Measurements from ENCODE around the gene MEGF9.

MEGF9 gene

DNA sequence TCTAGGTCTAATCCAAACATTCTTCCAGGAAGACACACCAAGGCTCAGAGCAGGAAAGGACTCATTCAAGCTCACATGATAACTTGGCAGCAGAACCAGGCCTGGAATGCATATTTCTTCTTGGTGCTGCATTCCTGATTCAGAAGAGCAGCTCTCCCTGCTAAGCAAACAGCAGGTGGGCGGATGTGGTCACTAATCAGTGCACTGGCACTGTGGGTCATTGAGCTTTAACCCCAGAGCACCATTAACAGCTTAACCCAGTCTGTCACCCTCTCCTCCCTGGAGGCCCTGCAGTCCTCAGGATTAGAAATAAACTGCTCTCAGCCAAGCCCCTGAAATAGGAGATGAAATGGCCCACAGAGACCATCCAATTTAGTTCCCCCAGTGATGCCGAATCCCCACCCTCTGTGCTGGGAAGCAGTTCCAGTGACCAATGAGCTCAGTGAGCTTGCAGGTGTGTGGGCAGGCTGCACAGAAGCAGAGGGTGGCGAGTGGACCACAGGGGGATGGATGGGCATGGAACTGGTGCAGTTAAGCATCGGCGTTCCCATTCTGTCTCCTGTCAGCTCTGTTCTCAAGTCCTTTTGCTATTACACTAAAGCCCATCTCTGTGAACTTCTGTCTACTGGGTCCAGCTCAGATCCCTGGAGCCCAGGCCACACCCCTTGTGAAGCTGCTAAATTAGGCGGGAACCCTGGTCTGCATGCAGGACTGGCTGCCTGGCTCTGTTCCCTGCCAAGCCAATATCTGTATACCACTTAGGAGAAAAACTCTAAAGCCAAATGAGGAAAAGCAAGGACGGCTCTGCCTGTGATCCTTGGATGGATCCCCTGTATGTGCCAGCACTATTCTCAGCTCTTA is 16.6 kb upstream of the MEGF9 start:
- DNase-seq = peak; percentile 47

DNA sequence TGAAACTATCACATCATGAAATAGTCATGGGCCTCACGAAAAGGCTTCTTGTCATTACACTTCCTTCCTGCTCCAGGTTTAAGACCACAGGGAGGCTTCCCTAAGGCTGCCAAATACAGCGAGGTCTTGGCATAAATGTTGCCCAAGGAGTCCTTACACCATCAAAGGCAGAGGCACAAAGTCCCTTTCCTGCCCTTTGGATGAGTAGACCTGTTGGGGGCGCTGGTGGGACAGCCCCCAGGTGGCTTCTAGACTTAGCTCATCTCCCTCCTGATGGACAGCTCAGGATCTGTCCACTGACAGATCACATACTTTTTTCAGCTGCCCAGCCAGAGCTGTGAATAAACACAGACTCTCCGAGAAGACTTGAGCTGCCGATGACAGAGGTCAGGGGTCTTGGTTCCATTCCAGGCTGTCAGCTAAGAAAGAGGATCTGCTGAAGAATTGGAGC is 15.5 kb upstream of the MEGF9 start:
- DNase-seq = peak; percentile 57

DNA sequence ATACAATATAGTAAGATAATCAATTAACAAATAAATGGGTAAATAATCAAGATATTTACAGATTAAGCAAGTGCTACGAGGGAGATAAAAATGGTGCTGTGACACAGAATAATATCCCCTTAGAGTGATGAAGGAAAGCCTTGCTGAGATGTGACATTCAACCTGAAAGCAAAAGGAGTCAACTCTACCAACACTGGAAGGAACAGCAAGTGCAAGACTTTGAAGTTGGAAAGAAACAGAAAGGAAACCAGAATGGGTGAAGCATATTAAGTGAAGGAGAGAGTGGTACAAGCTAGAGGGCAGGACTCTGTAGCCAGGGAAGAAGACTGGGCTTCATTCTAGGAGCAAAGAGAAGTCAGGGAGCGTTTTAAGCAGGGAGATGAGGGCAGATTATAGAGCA is 12.2 kb upstream of the MEGF9 start:
- no peak for DNase-seq

DNA sequence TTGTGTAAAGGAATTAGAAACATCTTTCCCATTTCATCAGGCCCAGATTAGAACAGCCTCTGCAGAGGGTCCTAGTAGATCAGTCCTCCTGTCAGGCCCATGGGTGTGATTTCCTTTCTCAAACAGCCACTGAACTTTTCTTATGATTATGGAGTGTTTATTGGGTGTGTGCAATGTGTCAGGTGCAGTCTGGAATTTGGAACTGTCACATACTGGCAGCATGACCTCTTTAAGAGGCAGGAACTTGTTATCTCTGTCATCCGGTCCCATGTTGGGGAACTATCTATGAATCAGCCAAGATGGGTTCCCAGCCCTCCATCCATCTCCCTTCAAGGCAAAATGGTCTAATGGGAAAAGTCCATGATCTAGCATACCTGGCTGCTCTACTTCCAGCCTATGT is 11.6 kb upstream of the MEGF9 start:
- no peak for DNase-seq

DNA sequence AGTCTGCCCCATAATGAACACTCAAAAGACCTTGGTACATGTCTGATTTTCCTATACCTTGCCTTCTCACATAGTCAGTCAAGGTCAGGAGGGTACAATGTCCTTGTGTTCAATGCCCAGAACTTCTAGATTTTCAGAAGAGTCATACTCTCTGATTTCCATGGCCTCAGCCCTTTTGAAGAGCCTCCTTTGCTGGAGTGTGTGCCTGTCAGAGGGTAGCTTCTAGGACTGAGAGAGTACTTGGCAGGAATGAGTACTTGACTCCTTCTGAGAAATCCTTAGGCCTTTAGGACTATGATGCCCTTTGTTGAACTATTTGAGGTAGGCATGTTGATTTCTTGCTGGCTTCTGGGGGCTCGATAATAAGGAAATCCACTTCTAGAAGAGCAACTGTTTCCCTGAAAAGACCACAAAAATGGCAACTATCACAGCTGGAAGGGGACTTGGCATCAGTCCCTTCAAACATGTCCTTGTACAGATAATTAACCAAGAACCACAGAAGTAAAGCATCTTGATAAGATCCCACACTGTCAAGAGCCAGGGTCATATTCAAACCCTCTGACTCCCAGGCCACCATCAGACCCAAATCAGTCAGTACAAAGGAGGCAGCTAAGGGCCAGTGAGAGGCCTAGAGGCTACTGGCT is 10.6 kb upstream of the MEGF9 start:
- no peak for DNase-seq

DNA sequence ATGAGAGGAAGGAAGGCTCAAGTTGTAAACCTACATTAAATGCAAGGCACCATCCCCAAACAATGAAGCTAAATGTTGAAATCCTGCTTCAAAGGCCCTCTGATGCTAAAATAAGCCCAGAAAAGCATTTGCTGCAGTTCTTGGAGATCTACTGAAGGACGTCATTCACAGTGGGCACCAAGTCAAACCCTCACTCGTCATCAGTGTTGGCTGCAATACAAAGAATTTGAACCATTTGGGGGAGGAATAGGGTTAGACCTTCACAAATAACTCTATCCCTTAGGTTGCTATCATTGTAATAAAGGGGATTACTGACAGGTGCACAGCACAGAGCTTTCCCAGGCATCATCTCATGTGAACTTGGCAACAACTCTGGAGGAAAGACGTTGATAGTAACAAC is 9.3 kb upstream of the MEGF9 start:
- no peak for DNase-seq

DNA sequence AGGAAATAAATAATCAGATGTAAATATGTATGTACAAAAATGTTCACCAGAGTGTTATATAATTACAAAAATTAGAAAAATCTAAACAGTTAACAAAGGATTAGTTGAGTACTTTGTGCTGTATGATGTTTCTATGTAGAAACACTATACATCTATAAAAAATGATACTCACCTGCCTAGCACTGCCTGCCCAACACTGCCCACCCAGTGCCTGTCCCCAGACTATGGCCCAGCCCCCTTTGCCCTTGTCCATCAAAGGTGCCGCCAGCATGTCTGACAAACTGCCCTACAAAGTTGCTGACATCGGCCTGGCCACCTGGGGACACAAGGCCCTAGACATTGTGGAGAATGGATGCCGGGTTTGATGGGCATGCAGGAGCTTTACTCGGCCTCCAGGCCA is 6.1 kb upstream of the MEGF9 start:
- no peak for DNase-seq

DNA sequence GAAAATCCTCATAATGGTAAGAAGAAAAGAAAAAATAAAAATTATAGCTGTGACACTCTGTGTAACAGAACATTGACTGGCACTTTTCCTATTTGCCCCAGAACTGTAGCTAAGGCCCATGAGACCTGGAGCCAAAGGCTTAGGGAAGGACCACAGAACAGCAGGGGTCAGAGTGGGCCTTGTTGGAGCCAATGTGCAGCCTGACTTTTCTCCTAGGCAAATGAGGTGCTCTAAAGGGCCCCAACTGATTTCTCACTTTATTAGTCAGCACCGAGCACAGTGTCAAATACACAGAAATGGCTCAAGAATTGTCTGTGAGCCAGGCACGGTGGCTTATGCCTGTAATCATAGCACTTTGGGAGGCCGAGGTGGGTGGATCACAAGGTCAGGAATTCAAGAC is 4.0 kb upstream of the MEGF9 start:
- DNase-seq = no peak

DNA sequence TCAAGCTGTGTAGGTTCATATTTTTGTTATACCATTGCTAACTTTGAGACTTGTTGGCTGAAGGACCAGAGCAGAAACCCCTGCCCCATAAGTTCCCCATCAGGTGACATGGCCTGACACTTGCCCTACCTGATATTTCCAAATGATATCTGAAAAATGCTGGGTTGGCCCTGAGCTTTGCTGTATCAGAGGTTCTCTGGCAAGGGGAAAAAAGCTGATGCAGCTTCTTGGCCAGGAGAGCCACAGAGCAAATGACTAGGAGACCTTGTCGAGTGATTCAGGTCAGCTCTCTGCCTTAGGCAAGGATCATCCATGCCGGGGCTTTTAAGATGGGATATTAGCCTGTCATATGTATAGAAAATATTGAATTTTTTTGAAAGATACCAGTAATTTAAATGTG is 2.9 kb upstream of the MEGF9 start:
- no peak for DNase-seq

DNA sequence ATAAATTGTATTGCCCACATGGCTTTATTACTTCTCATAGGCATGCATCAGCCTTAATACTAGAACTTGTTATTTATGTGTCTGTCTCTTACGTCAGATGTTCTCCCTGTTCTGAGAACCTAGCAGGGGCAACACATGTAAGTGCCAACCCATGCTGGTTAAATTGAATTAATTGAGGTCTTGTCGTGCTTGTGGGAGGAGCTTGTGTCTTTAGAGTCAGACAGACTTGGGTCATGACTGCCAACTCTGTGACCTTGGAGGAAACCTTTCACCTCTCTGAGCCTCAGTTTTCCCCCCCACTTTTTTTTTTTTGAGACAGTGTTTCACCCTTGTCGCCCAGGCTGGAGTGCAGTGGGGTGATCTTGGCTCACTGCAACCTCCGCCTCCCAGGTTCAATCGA is 2.2 kb upstream of the MEGF9 start:
- DNase-seq = no peak

DNA sequence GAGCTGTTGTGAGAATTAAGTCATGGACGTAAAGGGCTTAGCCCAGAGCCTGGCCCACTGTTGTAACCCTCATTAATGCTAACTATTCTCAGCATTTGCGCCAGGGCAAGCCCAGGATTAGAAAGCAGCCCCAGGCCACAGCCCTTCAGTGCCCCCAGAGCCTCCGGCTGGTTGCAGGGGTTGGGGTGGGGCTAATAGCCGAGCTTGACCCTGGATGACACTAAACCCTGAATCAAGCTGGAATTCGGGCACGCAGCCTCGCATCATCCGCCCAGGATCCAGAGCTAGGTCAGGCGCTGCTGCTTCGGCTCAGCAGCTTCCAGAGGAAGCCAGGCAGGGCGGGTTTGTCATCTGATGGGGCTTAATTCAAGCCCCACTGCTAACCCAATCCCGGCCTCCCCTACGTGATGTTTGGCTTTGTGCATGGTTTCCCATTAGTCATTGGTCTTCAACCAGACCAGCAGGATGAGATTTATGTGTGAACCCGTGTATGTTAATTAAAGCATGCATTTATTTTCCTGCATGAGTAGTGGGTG is 1.2 kb upstream of the MEGF9 start:
- DNase-seq = no peak

DNA sequence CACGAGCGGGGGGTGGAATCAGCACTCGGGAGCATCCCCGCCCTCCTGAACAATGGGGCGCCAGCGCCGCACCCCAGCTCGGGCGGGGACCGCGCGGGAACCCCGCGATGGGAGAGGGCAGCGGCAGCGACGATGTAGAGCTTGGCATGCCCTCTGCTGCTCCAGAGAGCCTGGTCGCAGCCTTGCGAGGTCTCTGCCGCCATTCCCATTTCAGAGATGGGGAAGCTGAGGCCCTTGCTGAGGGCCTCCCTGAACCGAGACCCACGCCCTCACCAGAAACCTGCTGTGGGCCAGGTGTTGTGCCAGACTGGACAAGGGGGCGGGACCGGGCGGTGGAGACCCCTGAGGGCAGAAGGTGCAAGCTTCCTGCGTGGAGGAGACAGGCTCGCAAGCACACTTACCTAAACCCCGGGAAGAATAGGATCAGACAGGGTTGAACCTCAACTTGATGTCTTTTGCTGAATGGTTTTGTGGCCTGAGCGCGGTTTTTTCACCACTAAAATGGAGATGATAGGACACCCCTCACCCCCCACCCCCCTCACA is 647 bp upstream of the MEGF9 start:
- no peak for DNase-seq

DNA sequence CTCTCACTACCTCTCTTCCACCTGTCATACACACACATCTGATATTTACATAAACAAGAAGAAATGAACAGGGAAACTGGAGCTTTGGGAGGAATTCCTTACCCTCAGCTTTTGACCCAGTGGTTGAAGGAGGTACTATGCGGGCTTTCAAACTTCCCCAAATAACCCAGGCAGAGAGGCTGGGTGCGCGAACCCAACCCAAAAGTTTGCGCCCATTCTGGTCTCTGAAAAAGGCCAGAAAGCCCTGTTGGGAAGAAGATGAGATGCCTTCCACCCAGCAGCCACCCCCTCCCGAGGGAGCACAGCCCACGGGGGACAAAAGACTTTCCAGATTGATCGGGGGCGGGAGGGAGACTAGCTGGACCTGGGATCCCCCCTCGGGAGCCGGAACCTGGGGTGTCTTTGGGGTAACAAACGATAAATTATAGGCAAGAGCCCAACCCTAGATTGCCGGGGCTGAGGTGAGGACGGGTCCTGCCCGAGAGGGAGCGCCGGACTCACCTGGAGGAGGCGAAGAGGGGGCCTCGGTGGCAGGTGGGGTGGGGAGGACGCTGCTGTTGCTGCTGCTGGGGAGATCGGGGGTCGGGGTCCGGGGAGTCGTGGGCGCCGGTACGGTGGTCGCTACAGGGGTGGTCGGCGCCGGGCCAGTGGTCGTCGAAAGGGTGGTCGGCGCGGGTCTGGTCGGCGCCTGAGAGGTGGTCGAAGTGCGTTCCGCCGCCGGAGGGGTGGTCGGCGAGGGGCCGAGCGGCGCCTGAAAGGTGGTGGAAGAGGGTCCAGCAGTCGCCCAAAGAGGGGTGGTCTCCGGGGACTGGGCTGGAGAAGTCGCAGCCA is 798 bp downstream of the MEGF9 start:
- DNase-seq = peak; percentile 62

DNA sequence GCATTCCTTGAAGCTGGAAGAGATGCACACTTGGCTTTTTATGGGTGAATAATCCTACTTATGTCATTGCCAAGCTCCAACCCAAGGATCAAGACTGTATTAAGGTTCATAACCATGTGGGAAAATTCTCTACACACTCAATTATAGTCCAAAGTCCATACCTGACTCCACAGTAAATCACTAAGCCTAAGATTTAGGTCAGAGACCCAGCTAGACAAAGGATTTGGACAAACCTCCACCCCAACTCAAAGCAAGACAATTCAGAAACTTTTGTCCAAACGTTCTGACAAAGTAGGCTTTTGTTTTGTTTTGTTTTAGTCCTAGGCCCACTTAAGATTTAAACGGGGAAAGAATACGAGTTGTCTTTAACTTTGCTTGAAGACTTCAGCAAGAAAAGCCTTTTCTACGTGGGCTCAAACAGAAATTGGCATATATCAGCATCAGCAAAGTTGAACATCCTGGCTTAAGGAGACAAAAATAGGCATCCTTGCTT is 1.7 kb downstream of the MEGF9 start:
- no peak for DNase-seq

DNA sequence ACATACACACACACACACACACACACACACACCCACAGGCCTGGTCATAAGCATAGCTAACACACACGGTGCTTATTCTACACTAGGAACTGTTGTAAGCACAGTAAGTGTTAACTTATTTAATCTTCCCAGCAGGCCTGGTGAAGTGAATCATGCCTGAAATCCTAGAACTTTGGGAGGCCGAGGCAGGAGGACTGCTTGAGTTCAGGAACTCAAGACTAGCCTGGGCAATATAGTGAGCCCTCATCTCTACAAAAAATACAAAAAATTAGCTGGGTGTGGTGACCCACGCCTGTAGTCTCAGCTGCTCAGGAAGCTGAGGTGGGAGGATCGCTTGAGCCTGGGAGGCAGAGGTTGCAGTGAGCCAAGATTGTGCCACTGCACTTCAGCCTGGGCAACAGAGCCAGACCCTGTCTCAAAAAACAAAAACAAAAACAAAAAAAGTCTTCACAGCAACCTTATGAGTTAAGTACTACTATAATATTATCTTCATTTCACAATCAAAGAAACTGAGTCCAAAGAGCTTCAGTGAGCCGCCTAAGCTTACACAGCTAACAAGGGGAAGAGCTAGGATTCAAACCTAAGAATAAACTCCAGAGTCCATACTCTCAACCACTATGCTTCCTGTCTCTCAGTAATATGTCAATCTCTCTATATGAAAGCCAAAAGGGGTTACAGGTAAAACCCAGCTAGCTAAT is 2.3 kb downstream of the MEGF9 start:
- DNase-seq = peak; percentile 27

DNA sequence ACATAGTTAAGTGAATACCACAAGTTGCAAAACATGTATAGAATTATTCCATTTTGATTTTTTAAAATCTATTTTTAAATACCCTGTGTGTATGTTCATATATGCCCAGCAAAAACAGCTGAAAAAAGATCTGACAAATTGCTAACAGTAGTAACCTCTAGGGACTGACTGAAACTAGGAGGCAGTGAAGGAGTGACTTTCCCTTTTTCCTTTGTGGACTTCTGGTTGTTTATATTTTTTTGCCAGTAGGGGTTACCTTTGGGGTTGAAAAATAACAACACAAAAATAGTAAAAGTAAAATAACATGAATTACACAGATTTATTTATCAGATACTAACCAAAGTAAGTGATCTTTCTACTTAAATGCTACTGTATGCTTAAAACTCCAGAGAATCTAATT is 2.9 kb downstream of the MEGF9 start:
- DNase-seq = peak; percentile 30

DNA sequence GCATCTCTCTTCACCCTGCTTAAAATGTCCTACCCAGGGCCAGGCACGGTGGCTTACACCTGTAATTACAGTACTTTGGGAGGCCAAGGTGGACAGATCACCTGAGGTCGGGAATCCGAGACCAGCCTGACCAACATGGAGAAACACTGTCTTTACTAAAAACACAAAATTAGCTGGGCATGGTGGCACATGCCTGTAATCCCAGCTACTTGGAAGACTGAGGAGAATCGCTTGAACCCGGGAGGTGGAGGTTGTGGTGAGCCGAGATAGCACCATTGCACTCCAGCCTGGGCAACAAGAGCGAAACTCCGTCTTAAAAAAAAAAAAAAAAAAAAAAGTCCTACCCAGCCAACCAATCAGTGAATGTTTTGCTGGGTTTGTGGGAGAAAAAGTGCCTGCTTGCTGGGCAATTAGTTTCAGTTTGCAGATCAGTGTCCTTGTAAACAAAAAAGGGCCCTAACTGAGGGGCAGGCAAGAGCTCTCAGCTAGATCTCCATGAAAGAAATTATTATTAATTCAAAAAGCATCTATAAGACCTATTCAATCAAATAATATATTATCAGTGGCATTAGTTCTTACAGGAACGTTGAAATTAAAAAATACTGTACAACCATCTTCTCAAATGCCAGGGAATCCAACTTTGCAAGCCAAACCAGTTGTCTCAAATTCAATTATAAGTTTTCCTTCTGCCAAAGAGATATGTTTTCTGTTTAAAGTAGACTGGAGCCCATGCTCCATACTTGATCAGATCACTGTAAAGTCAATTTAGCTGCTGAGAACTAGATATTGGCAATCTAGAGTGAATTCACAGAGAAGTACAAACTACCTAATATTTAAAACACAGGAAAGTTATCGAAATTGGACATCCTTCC is 3.9 kb downstream of the MEGF9 start:
- DNase-seq = peak; percentile 78

DNA sequence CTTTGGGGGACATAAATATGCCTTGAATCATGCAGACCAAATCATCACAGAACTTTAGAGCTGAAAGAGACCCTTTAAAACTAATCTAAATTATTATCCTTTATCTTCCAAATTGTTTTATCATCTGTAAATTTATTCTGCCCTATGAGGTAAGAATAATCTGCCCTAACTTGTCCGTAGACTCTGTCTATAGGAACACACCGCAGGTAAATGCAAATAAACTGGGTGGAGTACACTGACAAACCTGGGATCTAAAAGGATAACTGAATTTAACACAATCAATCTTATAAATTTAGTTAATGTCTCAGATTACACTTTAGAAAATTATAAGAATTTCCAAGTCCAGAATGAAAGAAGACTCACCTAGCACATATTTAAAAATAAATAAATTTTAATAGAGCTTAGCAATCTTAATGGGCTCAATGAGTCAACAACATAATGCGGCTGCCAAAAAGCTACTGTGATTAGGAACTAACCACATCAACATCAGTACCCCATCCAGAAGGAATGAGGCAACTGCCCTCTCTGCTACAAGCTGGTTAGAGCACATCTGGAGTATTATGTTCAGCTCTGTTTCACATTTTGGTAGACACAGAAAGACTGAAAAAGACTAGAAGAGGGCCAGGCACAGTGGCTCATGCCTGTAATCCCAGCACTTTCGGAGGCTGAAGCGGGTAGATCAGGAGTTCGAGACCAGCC is 5.6 kb downstream of the MEGF9 start:
- no peak for DNase-seq

DNA sequence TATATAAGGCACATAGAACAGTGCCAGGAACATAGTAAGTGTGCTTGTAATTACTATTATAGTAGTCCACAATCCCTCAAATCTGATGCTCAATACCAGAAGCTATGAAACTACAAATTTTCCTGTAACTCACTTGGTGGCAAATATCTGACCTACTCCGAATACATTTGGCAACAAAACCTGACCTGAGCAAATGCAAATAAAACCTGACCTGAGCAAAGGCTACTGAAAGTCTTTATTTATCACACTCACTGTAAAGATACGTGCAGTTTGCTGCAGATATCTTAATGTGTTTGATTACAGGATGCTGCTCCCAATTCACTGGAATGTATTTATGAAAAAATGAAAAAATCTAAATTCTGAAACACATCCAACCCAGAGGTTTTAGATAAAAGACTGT is 7.1 kb downstream of the MEGF9 start:
- no peak for DNase-seq

DNA sequence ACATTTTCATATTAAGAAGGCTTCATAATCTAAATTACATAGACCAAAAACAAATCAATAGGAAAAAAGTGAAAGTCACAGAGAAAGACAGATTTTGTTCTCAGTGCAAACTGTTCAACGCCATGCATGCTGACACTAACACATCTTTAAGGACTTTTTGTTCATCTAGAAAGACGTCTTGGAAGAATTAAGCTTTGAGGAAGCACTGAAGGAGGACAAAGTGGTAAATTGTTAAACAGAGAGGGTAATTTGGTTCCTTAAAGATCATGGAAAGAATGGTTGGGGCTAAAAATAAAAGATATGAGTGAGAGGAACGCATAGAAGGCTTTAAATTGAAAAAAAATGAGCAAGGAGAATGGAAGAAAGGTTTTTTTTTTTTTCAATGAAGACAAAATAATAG is 9.1 kb downstream of the MEGF9 start:
- no peak for DNase-seq

DNA sequence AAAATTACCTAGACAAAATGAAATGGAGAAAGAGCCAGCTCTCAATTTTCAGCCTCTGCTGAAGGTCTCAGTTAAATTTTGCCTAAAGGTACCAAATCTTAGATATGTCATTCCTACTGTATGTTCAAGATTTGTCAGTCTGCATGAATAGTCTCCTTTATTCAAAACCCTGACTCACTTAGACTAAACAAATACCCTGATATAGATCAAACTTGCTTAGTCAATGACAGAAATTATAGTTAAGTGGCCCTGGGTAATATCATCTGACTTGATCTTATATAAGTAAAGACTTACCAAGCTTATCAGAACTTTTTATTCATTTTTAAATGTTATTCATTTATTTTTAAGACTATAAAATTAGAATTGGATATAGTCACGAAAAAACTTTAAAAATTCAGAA is 12.2 kb downstream of the MEGF9 start:
- DNase-seq = no peak

All from suppressor macrophage treated with lipopolysaccharide for 4 hours (primary cell).